ENCODE data around the gene COMMD9. TPM values are rescaled to one million over a fixed set of nuclear protein-coding genes. Genes with fewer than 3 reads are reported as not detected.

The COMMD9 gene
- total RNA-seq, 1 donor from 2014 or later, result 27.0 TPM

GRCh38 chr11:36234825-36235224 lies 54.4 kb downstream of the COMMD9 start:
- Histone ChIP-seq H3K9me3 (ENCODE audit: low read depth) (no peaks in the 10 kb centered on the region), H3K79me2 (ENCODE audit: low read depth) (no peaks in the 10 kb centered on the region), H2AFZ (replicated peaks) (no peak overlapping the region), H3K36me3 (no peaks in the 10 kb centered on the region), H3F3A (ENCODE audit: low read depth) (no peaks in the 10 kb centered on the region), H3K4me3 (no peak overlapping the region), H4K20me1 (ENCODE audit: low read depth) (no peaks in the 10 kb centered on the region), H3K4me1 (peaks cover 13% of the 10 kb centered on the region), H3K27me3 (no peaks in the 10 kb centered on the region), H3K4me2 (no peak overlapping the region), H3K9ac (no peak overlapping the region), H3K27ac (no peak overlapping the region)
- Mint-ChIP-seq H3K4me1 (peaks cover 23% of the 10 kb centered on the region), H3K36me3 (peaks cover 9% of the 10 kb centered on the region), H3K9me3 (no peaks in the 10 kb centered on the region), H3K27ac (no peak overlapping the region), H3K27me3 (ENCODE audit: insufficient read depth, low read depth) (peaks cover 3% of the 10 kb centered on the region), H3K4me3 (no peak overlapping the region)
- DNase-seq (ENCODE audit: low spot score), result no peak
- TF ChIP-seq CTCF (IDR thresholded peaks at IDR 0.05) (no peak), EZH2phosphoT487 (IDR thresholded peaks at IDR 0.05) (no peak), EZH2 (IDR thresholded peaks at IDR 0.05) (no peak)

GRCh38 chr11:36233204-36233603 lies 56.0 kb downstream of the COMMD9 start:
- TF ChIP-seq EZH2phosphoT487 (IDR thresholded peaks at IDR 0.05) (no peak), EZH2 (IDR thresholded peaks at IDR 0.05) (no peak), CTCF (IDR thresholded peaks at IDR 0.05) (no peak)
- H3K36me3 Mint-ChIP-seq, result peaks cover 17% of the 10 kb centered on the region

GRCh38 chr11:36230779-36231699 lies 58.2 kb downstream of the COMMD9 start:
- H3K36me3 ChIP-seq, result peaks cover 4% of the 10 kb centered on the region
- no peak overlapping the region for H3K9ac ChIP-seq
- H3K27ac ChIP-seq, result peak overlapping the region; percentile 31
- H3K27me3 Mint-ChIP-seq (ENCODE audit: insufficient read depth, low read depth), result peaks cover 2% of the 10 kb centered on the region
- peaks cover 26% of the 10 kb centered on the region for H3K4me1 Mint-ChIP-seq
- H3K27ac Mint-ChIP-seq, result peak overlapping the region; percentile 87
- H2AFZ ChIP-seq (replicated peaks), result no peak overlapping the region
- H4K20me1 ChIP-seq (ENCODE audit: low read depth), result no peaks in the 10 kb centered on the region
- H3K4me1 ChIP-seq, result peaks cover 13% of the 10 kb centered on the region
- no peak overlapping the region for H3K4me3 Mint-ChIP-seq
- no peak for TF ChIP-seq EZH2phosphoT487 (IDR thresholded peaks at IDR 0.05)
- TF ChIP-seq CTCF (IDR thresholded peaks at IDR 0.05), result no peak
- no peak for TF ChIP-seq EZH2 (IDR thresholded peaks at IDR 0.05)
- H3K27me3 ChIP-seq, result no peaks in the 10 kb centered on the region
- H3K36me3 Mint-ChIP-seq, result peaks cover 31% of the 10 kb centered on the region
- H3K9me3 Mint-ChIP-seq, result peaks cover 3% of the 10 kb centered on the region
- no peaks in the 10 kb centered on the region for H3K79me2 ChIP-seq (ENCODE audit: low read depth)
- DNase-seq (ENCODE audit: low spot score), result no peak
- H3K4me2 ChIP-seq, result no peak overlapping the region
- no peak overlapping the region for H3K4me3 ChIP-seq
- no peaks in the 10 kb centered on the region for H3K9me3 ChIP-seq (ENCODE audit: low read depth)
- no peaks in the 10 kb centered on the region for H3F3A ChIP-seq (ENCODE audit: low read depth)

More at GRCh38 chr11:36233204-36233603, 56.0 kb downstream of the COMMD9 start:
- H3K36me3 ChIP-seq, result no peaks in the 10 kb centered on the region
- no peak overlapping the region for H2AFZ ChIP-seq (replicated peaks)
- DNase-seq (ENCODE audit: low spot score), result no peak
- H3K4me2 ChIP-seq, result no peak overlapping the region
- H3K4me3 Mint-ChIP-seq, result no peak overlapping the region
- H3K27me3 ChIP-seq, result no peaks in the 10 kb centered on the region
- H3K27ac Mint-ChIP-seq, result no peak overlapping the region
- no peaks in the 10 kb centered on the region for H4K20me1 ChIP-seq (ENCODE audit: low read depth)
- no peaks in the 10 kb centered on the region for H3F3A ChIP-seq (ENCODE audit: low read depth)
- no peaks in the 10 kb centered on the region for H3K79me2 ChIP-seq (ENCODE audit: low read depth)
- no peaks in the 10 kb centered on the region for H3K9me3 Mint-ChIP-seq
- peaks cover 2% of the 10 kb centered on the region for H3K27me3 Mint-ChIP-seq (ENCODE audit: insufficient read depth, low read depth)
- H3K4me1 Mint-ChIP-seq, result peaks cover 26% of the 10 kb centered on the region
- H3K9me3 ChIP-seq (ENCODE audit: low read depth), result no peaks in the 10 kb centered on the region
- no peak overlapping the region for H3K9ac ChIP-seq
- no peak overlapping the region for H3K27ac ChIP-seq
- H3K4me3 ChIP-seq, result no peak overlapping the region
- H3K4me1 ChIP-seq, result peaks cover 13% of the 10 kb centered on the region
